Tibial artery (tissue), 4 donors: ENCODE data around the gene SIK2.
"Not testable (repeated sequence)": the region's sequence is repeated elsewhere in the genome, so short reads cannot be mapped to it uniquely, and the experiment has no call there.

Experiments
- DNase-seq, 2 donors: peaks; one replicate each; pipeline ENCODE4 v3.0.0-alpha.2; 2019
- H3K27ac ChIP-seq, 2 donors: fragments of 200-600 bp; sonication (generic) in 1 of 2; 1 replicate in 1 of 2; 2 replicates in 1 of 2; pipeline ENCODE4 v1.5.1; 2018 to 2019; ENCODE audit warnings: mild to moderate bottlenecking in 1 of 2
- H3K27me3 ChIP-seq, 2 donors: fragments of 200-600 bp; sonication (generic) in 1 of 2; one replicate each; pipeline versions ENCODE4 v1.5.1 to v1.6.0; 2016 to 2019
- H3K36me3 ChIP-seq, 3 donors: fragments of 200-600 bp; sonication (generic) in 2 of 3; one replicate each; pipeline ENCODE4 v1.5.1; 2016 to 2019; ENCODE audit warnings: mild to moderate bottlenecking in 2 of 3
- H3K4me1 ChIP-seq, 4 donors: fragments of 200-600 bp; sonication (generic) in 2 of 4; 1 replicate in 3 of 4; 2 replicates in 1 of 4; pipeline ENCODE4 v1.5.1; 2016 to 2019
- H3K4me3 ChIP-seq, 2 donors: fragments of 200-600 bp; sonication (generic) in 1 of 2; 1 replicate in 1 of 2; 2 replicates in 1 of 2; pipeline ENCODE4 v1.5.1; 2018 to 2019; ENCODE audit warnings: mild to moderate bottlenecking in 2 of 2
- H3K9me3 ChIP-seq, 3 donors: fragments of 200-600 bp; sonication (generic) in 1 of 3; one replicate each; pipeline ENCODE4 v1.5.1; 2016 to 2019
- intact Hi-C: fragments of 100-400 bp; cut with DNase I; formaldehyde crosslinking; loops from one replicate; pipeline ENCODE4 v1.15.0; 2023; ENCODE audit warnings: low total_unique reads
- TF ChIP-seq, protein P1 (sequence below), 2 experiments: fragments of 200-600 bp in 1 of 2; fragments of 450-650 bp in 1 of 2; IDR thresholded peaks; one replicate each; pipeline ENCODE4 v1.5.1; 2017 to 2019; ENCODE audit warnings: antibody characterized with exemption in 2 of 2, mild to moderate bottlenecking in 1 of 2, moderate library complexity in 1 of 2

SIK2 gene

DNA sequence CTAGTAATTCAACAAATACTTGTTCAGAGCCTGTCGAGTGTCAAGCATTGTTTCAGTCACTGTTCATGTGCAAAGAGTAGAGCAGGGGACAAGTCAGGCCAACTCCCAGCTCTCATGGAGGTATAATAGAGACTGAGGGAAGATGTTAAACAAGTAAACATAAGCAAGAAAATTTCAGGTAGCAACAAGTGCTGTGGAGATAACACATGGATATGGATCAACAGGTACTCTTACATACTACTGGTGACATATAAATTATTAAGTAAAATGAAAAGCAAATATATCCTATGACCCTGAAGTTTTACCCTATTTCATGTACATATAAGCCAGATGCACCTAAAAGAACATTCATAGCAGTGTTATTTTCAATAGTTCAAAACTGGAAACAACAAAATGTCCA, 42.7 kb downstream of the SIK2 start:
- TF ChIP-seq, protein P1, sequence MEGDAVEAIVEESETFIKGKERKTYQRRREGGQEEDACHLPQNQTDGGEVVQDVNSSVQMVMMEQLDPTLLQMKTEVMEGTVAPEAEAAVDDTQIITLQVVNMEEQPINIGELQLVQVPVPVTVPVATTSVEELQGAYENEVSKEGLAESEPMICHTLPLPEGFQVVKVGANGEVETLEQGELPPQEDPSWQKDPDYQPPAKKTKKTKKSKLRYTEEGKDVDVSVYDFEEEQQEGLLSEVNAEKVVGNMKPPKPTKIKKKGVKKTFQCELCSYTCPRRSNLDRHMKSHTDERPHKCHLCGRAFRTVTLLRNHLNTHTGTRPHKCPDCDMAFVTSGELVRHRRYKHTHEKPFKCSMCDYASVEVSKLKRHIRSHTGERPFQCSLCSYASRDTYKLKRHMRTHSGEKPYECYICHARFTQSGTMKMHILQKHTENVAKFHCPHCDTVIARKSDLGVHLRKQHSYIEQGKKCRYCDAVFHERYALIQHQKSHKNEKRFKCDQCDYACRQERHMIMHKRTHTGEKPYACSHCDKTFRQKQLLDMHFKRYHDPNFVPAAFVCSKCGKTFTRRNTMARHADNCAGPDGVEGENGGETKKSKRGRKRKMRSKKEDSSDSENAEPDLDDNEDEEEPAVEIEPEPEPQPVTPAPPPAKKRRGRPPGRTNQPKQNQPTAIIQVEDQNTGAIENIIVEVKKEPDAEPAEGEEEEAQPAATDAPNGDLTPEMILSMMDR (IDR thresholded peaks at IDR 0.05), result no peak
- no peaks in the 10 kb centered on the region for H3K36me3 ChIP-seq
- no peak for DNase-seq
- H3K27ac ChIP-seq, result no peak overlapping the region
- intact Hi-C loops, result no loop called here
- H3K27me3 ChIP-seq, result no peaks in the 10 kb centered on the region
- no peaks in the 10 kb centered on the region for H3K9me3 ChIP-seq
- H3K4me3 ChIP-seq, result no peak overlapping the region
- H3K4me1 ChIP-seq, result peaks cover 0 to 3% (median 0%) of the 10 kb centered on the region in 4 donors

DNA sequence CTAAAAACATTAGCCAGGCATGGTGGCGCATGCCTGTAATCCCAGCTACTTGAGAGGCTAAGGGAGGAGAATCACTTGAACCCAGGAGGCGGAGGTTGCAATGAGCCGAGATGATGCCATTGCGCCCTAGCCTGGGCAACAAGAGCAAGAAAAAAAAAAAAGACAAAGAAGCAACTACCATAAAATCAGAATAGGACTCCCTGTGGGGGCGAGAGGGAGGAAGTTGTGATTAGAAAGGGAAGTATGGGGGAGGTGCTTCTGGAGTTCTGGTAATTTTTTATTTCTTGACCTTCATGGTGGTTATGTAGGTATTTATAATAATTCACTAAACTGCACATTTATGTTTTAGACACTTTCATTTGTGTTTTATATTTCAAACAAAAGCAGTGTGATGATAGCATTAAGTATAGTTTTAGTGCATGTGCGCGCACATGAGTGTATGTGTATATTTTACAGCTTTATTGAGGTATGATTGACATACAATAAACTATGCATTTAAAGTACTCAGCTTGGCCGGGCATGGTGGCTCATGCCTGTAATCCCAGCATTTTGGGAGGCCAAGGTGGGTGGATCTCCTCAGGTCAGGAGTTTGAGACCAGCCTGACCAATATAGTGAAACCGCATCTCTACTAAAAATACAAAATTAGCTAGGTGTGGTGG, 43.5 kb downstream of the SIK2 start:
- no peak for DNase-seq
- Histone ChIP-seq H3K36me3 (no peaks in the 10 kb centered on the region), H3K27ac (no peak overlapping the region), H3K4me1 (no peaks in the 10 kb centered on the region), H3K27me3 (no peaks in the 10 kb centered on the region), H3K4me3 (no peak overlapping the region), H3K9me3 (no peaks in the 10 kb centered on the region)
- intact Hi-C loops, result no loop called here
- TF ChIP-seq, protein P1 (IDR thresholded peaks at IDR 0.05), result no peak

DNA sequence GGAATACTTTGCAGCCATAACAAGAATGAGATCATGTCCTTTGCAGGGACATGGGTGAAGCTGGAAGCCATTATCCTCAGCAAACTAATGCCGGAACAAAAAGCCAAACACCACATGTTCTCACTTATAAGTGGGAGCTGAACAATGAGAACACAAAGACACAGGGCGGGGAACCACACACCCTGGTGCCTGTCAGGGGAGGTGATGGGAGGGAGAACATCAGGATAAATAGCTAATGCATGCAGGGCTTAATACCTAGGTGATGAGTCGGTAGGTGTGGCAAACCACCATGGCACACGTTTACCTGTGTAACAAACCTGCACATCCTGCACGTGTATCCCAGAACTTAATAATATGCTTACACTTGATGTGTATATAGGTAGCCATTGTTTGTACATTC, 49.1 kb downstream of the SIK2 start:
- H3K27me3 ChIP-seq, H3K4me3 ChIP-seq, DNase-seq, H3K9me3 ChIP-seq, H3K36me3 ChIP-seq, intact Hi-C loops, H3K4me1 ChIP-seq, H3K27ac ChIP-seq: not testable (repeated sequence)

DNA sequence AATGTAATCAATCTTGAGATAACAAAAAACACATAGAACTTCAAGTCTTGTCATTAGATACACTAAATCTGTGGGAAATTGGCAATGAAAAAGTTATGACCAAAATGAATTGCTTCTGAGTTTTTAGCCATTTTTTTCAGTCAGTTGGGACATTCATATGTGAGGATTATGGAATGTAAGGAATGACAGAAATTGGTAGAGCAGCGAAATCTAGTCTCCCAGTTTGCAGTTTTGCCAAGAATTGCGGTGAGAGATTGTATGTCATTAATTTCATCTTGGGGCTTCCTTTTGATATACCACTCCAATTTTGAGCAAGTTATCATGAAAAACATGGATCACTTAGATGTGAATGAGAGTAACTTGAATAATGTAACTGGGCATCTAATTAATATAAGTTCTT, 49.9 kb downstream of the SIK2 start:
- TF ChIP-seq, protein P1 (IDR thresholded peaks at IDR 0.05), result no peak
- no peak overlapping the region for H3K4me3 ChIP-seq
- intact Hi-C loops, result no loop called here

DNA sequence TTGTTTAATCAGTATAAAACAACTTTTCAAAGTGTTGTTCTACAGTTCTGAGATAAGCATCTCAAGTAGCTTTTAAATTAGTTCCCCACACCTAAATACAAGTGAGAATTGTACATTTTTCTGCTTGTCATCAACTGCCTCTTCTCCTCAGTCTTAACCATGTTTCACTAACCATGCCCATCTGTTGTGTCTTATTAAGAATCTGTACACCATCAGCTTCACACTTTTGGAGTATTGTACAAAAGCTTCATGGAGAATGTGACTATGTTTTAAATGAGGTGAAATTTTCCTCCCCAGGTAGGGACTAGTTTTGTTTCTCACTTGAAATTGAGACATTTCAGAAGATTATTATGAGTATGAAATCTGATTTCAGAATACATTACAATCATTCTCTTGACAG, 52.4 kb downstream of the SIK2 start:
- Histone ChIP-seq H3K36me3 (peaks cover 0 to 4% (median 0%) of the 10 kb centered on the region in 3 donors), H3K9me3 (no peaks in the 10 kb centered on the region), H3K27ac (no peak overlapping the region), H3K4me3 (no peak overlapping the region), H3K4me1 (no peaks in the 10 kb centered on the region), H3K27me3 (no peaks in the 10 kb centered on the region)
- no peak for DNase-seq
- intact Hi-C loops, result no loop called here
- TF ChIP-seq, protein P1 (IDR thresholded peaks at IDR 0.05), result no peak

More for the DNA sequence above, 49.9 kb downstream of the SIK2 start:
- Histone ChIP-seq H3K27ac (no peak overlapping the region), H3K36me3 (peaks cover 0 to 4% (median 0%) of the 10 kb centered on the region in 3 donors), H3K4me1 (no peaks in the 10 kb centered on the region), H3K9me3 (no peaks in the 10 kb centered on the region), H3K27me3 (no peaks in the 10 kb centered on the region)
- no peak for DNase-seq

DNA sequence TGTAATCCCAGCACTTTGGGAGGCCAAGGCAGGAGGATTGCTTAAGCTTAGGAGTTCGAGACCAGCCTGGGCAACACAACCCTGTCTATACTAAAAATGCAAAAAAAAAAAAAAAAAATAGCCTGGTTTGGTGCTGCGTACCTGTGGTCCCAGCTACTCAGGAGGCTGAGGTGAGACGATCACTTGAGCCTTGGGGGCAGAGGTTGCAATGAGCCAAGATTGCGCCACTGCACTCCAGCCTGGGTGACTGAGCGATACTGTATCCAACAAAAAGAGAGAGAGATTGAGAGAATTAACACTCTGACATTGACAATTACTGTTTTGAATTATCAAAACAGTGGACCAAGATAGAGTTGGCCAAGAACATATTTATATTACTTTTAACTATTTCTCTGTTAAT, 53.7 kb downstream of the SIK2 start:
- TF ChIP-seq, protein P1 (IDR thresholded peaks at IDR 0.05), result no peak
- no peak for DNase-seq
- H3K4me3 ChIP-seq, result no peak overlapping the region
- no peaks in the 10 kb centered on the region for H3K9me3 ChIP-seq
- no peaks in the 10 kb centered on the region for H3K27me3 ChIP-seq
- no peak overlapping the region for H3K27ac ChIP-seq
- H3K36me3 ChIP-seq, result peaks cover 0 to 4% (median 0%) of the 10 kb centered on the region in 3 donors
- intact Hi-C loops, result no loop called here
- H3K4me1 ChIP-seq, result no peaks in the 10 kb centered on the region

DNA sequence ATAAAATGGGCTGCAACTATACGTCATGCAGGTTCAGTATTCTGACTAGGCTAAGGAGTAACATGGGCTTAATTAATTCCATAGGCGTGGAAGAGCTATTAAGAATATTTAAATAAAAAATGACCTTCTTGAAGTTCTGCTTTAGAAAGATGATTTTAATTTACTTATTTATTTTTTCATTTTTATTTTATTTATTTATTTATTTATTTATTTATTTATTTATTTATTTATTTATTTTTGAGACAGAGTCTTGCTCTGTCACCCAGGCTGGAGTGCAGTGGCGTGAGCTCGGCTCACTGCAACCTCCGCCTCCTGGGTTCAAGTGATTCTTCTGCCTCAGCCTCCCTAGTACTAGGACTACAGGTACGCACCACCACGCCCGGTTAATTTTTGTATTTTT, 55.7 kb downstream of the SIK2 start:
- H3K4me3 ChIP-seq, H3K9me3 ChIP-seq, H3K4me1 ChIP-seq, DNase-seq, H3K27ac ChIP-seq, H3K27me3 ChIP-seq, intact Hi-C loops, H3K36me3 ChIP-seq: not testable (repeated sequence)

DNA sequence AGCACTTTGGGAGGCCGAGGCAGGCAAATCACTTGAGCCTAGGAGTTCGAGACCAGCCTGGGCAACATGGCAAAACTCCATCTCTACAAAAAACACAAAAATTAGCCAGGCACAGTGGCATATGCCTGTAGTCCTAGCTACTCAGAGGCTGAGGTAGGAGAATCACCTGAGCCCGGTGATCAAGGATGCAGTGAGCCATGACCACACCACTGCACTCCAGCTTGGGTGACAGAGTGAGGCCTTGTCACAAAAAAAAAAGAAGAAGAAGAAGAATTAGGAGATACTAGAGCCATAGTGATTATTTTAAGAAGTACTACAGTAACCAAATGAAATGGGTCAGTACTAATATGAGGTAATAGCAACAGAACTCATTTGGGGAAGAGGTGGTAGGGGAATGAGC, 56.2 kb downstream of the SIK2 start:
- H3K27me3 ChIP-seq, H3K27ac ChIP-seq, H3K9me3 ChIP-seq, H3K4me1 ChIP-seq, intact Hi-C loops, H3K4me3 ChIP-seq, DNase-seq, H3K36me3 ChIP-seq: not testable (repeated sequence)
